AG09319 (cell line): Measurements from ENCODE around the gene DONSON.

ENCODE experiments used
- DNase-seq: peaks from one replicate; pipeline ENCODE4 v3.0.0-alpha.2; 2010; ENCODE audit warnings: low read depth; ENCODE audit errors: extremely low read depth
- TF ChIP-seq, protein P1 (sequence below): IDR thresholded peaks from 2 replicates; pipeline ENCODE4 v1.5.1; 2011; ENCODE audit warnings: low read depth, mild to moderate bottlenecking, inconsistent platforms, low read length, moderate library complexity

DONSON gene

GRCh38 chr21:33552999-33553598, 35.4 kb downstream of the DONSON start:
- no peak for DNase-seq
- TF ChIP-seq, protein P1, sequence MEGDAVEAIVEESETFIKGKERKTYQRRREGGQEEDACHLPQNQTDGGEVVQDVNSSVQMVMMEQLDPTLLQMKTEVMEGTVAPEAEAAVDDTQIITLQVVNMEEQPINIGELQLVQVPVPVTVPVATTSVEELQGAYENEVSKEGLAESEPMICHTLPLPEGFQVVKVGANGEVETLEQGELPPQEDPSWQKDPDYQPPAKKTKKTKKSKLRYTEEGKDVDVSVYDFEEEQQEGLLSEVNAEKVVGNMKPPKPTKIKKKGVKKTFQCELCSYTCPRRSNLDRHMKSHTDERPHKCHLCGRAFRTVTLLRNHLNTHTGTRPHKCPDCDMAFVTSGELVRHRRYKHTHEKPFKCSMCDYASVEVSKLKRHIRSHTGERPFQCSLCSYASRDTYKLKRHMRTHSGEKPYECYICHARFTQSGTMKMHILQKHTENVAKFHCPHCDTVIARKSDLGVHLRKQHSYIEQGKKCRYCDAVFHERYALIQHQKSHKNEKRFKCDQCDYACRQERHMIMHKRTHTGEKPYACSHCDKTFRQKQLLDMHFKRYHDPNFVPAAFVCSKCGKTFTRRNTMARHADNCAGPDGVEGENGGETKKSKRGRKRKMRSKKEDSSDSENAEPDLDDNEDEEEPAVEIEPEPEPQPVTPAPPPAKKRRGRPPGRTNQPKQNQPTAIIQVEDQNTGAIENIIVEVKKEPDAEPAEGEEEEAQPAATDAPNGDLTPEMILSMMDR, result no peak

- DNase-seq, result no peak
- TF ChIP-seq, protein P1, result no peak
Measured at GRCh38 chr21:33552093-33552998, 36.1 kb downstream of the DONSON start.

- no peak for DNase-seq
- TF ChIP-seq, protein P1, result no peak
Measured at GRCh38 chr21:33551664-33552063, 36.8 kb downstream of the DONSON start.

DNA sequence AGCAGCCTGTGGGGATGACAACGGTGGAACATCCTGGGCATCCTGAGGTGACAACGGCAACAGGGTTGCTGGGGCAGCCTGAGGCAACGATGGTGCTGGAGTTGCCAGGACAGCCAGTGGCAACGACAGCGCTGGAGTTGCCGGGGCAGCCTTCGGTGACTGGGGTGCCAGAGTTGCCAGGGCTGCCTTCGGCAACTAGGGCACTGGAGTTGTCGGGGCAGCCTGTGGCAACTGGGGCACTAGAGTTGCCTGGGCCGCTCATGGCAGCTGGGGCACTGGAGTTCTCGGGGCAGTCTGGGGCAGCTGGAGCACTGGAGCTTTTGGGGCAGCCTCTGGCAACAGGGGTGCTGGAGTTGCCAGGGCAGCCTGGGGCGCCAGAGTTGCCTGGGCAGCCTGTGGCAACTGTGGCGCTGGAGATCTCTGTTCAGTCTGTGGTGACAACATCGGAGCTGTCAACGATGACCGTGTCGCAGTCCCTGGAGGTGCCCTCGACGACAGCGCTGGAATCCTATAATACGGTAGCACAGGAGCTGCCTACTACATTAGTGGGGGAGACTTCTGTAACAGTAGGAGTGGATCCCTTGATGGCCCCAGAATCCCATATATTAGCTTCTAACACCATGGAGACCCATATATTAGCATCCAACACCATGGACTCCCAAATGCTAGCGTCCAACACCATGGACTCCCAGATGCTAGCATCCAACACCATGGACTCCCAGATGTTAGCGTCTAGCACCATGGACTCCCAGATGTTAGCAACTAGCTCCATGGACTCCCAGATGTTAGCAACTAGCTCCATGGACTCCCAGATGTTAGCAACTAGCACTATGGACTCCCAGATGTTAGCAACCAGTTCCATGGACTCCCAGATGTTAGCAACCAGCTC, 37.5 kb downstream of the DONSON start:
- TF ChIP-seq, protein P1, result no peak
- DNase-seq, result no peak

- TF ChIP-seq, protein P1, result no peak
- no peak for DNase-seq
Measured at GRCh38 chr21:33549848-33550771, 38.4 kb downstream of the DONSON start.

GRCh38 chr21:33546086-33546485, 42.4 kb downstream of the DONSON start:
- TF ChIP-seq, protein P1, result no peak
- no peak for DNase-seq
